GM18526 (cell line): ENCODE measurements around the gene RIN3.

Experiments
- POLR2A ChIP-seq: IDR thresholded peaks from 3 replicates; pipeline ENCODE4 v1.6.1; 2011; ENCODE audit not compliant: insufficient read length; ENCODE audit errors: extremely low read depth

RIN3 gene

DNA sequence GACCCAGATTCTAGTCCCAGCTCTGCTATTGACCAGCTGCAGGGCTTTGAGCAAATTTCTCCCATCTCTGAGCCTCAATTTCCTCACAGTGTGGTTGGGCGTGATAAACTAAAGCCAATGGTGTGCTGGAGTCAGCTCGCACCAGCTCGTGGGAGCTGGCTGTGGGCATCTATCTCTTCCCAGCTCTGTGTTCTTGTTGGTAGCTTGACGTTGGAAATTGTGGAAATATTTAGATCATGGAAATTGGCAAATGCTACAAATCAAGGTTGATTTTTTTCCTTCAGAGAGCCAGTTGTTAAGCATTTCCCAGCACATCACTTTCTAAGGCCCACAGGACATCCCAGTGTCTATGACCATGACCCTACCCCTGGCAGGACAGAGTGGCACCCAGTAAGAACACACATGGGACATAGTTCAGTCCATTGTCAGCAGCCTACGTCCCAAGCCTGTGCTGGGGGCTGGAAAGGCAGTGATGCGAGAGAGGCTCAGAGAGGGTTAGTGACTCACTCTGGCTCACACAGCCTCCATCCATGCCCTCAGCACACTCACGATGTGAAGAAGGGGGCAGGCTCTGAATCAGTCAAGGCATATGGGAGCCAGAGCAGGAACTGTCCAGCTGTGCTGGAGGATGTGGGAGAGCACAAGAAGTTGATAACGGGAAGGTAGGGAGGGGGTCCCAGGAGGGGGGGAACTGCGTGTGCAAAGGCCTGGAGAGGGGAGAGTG lies 157.2 kb downstream of the RIN3 start:
- TF ChIP-seq POLR2A = no peak

DNA sequence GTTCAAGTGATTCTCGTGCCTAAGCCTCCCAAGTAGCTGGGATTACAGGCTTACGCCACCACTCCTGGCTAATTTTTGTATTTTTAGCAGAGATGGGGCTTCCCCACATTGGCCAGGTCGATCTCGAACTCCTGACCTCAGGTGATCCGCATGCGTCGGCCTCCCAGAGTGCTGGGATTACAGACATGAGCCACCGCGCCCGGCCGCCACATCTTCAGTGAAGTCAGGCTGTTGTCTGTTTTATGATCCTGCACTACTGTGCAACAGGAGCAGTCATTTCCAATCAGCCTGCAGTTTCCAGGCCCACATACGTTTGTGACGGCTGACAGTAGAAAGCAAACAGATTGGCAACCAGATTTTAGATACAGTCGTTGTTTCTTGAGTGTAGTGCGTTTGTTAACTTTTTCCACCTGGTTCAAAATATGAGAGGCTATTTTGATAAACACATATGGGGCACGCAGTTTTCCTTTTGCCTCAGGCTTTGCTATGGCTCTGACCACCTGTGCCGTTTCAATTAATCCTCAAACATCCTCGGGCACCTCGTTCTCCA lies 160.1 kb downstream of the RIN3 start:
- no peak for TF ChIP-seq POLR2A

DNA sequence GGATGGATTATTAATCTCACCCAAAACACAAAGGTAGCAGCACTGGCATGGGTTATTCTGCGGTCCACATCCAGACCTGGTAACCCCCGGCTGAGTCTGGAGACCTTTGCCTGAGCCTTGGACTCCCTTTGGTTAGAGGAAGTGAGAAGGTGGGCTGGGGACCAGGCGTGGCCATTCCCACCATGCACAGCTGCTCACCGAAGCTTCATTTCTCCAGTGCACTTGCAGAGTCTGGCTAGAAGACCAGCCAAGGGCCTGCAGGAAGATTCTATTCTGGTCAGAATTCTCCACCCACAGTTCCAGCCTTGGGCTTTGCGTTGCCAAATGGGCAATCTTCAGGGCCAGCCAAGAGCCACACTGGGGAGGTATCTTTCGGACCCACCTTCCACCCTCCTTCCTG lies 161.8 kb downstream of the RIN3 start:
- no peak for TF ChIP-seq POLR2A

DNA sequence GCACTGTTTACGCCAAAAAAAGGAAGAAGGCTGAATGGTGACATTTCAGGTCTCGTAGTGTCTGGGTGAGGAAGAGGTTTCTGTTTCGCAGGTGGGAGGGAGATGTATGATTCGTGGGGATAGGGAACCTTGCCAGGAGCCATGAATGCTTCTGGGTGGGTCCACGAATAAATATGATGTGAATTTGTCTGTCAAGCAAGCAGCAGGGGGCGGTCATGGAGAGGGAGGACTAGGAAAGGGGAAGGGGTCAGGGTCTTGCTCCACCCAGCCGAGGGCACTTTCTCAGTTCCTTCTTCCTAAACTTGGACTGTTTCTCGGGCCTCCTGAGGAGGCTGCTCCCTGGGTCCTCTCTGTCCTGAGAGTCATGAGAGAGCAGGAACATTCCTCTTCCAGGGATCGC lies 162.4 kb downstream of the RIN3 start:
- no peak for TF ChIP-seq POLR2A

DNA sequence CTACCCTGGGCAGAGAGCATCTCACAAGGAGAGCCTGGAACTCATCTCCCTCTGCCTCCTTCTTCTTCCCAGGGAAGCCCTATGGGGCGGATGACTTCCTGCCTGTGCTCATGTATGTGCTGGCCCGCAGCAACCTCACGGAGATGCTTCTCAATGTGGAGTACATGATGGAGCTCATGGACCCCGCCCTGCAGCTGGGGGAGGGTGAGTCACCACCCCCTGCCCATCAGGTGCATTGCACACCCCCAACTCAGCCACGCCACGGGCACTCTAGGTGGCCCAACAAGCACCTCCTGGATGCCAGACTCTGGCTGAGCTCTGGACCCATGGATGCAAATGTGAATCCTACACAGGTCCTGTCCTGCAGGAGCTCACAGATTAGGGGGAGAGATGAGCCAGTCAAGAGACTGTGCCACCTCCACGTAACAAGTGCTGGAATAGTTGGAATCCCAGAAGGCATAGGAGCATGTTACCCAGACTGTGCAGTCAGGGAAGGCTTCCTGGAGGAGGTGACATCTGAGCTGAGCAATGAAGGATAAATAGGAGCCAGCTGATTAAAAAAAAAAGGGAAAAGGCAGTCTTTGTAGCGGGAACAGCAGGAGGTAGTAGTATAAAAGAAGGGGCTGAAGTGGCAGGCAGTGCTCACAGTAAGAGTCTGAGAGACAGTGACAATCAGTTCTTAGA lies 163.0 kb downstream of the RIN3 start:
- TF ChIP-seq POLR2A = no peak

DNA sequence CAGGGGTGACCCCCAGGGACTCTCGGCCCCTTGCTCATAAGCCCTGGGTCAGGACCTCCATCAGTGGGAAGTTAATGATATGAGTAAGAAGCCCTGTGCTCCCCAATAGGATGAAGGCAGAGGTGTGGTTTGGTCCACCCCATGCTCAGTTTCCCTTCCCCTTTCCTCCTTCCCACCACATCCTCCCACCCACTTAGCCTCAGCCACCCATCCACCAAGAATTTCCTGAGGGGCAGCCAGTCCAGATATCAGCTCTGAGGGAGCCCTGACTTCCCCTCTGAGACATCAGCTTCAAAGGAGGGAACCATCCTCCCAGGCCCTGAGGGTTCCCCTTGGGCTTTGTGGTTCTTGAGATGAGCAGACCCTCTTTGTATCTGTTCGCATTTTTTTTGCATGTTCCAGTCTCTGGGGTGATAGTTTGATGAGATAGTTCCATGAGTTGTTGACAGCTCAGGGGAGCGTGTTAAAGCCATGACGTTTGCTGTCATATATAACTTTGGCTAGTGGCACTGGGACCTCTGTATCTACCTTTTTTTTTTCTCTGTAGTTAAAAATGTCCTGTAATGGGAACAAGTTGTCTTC lies 163.6 kb downstream of the RIN3 start:
- TF ChIP-seq POLR2A = no peak

DNA sequence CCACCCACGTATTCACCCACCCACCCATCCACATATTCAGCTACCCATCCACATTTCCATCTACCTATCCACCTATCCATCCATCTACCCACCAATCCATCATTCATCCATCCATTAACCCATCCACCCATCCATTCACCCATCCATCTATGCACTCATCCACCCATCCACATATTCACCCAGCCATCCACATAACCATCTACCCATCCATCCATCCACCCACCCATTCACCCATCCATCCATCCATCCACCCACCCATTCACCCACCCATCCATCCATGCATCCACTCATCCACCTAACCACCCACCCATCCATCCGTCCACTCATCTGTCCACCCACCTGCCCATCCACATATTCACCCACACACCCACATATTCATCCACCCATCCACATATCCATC lies 164.4 kb downstream of the RIN3 start:
- TF ChIP-seq POLR2A = no peak

DNA sequence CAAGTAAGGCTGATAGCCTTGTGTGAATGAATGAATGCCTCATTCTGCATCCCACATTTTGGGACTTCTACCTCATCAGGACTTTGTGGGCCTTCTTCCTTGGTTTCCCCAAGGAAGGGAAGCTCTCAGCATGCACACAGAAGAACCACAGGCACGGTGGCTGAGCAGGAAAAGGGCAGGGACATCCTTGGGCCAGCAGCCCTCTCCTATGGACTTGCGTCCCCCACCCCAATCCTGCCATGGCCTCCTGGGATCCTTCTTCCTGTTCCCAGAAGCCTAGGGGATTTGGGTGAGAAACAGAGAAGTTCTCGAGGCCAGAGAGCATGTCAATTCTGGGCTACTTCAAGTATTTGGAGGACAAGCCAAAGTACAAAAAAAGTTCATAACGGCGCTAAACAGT lies 165.2 kb downstream of the RIN3 start:
- TF ChIP-seq POLR2A = no peak

DNA sequence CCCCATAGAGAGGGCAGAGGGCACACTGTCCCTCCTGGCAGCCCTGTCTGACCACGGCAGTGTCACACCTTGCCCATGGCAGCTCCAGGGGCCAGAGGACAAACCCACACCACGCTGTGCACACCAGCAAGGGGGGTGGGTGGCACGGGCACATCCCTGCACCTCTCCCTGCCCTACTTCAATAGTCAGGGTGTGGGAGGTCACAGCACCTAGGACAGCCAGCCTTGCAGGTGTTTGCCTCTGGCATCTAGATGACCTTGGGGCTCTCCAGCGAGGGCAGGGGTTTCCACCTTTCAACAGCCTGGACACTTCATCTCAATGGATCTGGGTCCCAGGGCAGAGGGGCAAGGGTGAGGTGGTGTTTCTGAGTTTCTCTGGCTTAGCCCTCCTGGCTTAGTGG lies 165.7 kb downstream of the RIN3 start:
- no peak for TF ChIP-seq POLR2A

DNA sequence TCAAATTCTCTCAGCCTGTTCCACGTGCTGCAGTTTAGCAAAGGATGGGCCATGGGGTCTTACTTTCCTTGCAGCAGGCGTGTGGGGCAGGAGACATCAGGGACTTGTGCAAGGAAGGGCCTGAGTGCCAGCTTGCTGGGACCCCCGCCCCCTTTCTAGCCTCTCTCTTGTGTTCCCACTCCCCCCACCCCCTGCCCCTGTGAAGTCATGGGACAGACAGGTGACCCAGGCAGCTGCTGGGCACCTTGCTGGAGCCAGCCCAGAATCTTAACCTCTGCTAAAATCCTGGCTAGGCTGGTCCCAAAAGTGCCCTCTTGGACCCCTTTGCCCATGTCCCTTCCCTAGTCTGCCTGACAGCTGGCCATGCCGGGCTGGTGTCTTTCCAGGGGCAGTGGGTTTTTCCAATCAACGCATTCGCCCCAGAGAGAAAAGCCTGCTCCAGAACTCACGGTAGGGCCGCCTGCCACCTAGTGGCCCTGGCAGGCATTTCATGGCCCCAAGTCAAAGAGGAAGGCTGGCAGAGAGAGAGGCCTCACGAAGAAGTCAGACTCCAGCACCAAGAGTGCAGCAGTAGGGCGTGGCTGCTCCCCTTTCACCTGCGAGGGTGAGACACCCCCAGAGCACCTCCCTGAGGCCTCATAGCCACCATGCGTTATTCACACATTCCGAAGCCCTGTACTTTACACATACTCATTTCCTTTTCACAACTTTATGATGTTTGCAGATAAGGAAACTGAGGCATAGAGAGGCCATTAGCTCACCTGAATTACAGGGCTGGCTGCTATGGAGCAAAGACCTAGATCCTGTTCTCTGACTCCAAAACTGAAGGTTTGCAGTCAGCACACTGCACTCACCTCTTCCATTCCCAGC lies 167.4 kb downstream of the RIN3 start:
- no peak for TF ChIP-seq POLR2A

DNA sequence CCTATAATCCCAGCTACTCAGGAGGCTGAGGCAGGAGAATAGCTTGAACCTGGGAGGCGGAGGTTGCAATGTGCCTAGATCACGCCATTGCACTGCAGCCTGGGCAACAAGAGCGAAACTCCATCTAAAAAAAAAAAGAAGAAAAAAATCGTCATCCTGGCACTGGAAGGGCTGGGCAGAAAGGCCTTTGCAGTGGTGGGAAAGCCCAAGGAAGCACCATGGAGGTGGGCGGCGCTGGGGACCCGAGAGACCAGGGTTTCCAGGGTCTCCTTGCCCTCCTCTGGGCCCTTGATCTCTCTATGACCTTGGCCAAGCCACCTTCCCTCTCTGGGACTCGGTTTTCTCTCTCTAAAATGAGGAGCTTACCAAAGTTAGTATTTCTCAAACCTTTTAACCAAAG lies 169.5 kb downstream of the RIN3 start:
- TF ChIP-seq POLR2A = no peak

DNA sequence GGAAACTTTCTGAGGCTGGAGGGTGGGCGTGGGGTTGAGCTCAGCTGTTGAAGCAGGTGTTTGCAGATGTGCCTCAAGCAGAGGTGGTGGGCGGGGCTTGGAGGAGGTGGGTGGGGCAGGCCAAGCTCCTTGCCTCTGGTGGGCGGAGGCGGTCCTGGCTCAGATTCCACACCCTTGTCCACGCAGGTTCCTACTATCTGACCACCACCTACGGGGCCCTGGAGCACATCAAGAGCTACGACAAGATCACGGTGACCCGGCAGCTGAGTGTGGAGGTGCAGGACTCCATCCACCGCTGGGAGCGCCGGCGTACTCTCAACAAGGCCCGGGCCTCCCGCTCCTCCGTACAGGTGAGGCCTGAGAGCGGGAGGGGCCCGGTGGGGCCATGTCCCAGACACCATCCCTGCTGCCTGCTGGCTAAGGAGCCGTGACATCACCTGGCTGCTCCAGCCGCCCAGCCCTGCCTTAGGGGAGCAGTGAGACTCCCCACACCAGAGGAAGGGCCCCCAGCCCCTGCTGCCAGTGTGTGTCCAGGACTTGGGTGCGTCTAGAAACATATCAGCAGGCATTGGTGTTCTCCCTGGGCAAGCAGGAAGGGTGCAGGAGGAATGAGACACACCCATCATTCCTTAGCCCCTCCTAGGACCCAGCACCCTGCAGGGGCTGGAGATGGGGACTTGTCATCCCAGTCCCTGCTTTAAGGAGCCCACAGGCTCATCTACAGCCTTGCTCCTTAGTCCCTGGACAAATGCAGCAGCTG lies 171.4 kb downstream of the RIN3 start:
- no peak for TF ChIP-seq POLR2A

DNA sequence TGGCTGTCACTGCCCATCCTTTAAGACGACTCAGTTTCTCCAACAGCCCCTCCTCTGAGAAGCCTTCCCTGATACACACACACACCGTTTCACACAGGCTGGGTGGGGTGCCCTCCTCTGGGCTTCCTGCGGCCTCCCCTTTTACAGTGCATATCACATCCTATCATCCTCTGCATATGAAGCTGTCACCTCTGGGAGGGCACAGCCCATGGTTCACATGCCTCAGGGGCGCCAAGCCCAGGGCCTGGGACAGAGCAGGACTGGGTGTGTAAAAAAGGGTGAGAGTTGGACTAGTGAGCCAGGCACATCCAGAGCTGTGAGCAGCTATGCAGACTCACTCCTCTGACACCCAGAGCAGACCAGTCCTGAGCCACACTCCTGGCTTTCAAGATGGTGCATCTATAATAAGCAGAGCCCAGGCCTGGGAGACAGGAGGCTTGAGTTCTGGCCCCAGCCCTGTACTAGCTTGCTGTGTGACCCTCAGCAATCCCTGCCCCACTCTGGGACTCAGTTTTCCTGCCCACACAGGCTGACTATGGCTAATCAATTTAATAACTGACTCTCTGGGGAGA lies 172.3 kb downstream of the RIN3 start:
- TF ChIP-seq POLR2A = no peak

DNA sequence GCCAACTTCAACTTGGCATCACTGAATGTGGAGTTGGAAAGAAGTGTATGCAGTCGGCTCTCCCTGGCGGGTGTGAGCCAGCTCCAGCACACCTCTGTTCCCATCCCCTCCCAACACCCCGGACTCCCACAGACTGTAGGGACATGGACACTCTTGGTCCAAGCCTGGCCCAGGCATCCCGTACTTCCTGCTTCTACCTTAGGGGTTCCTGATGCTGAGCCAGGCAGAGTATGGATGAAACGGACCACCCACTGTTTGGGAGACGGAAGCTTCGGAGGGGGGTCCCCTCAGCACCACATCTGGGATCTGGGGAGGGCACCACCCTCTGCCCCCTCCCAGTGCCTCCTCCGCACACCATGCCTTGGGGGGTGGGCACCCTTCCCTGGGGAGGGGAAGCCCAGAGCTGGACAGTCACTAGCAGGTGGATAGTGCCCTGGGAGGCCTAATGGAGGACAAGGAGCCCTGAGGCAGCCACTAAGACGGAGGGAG lies 172.9 kb downstream of the RIN3 start:
- no peak for TF ChIP-seq POLR2A
